GM13976 (cell line): ENCODE data around the gene MR1.

ENCODE experiments used
- DNase-seq: peaks from one replicate; pipeline ENCODE4 v3.0.0; 2012; ENCODE audit warnings: low spot score
- in situ Hi-C: fragments of 300-500 bp; cut with MboI; formaldehyde crosslinking; loops from one replicate; pipeline ENCODE4 v1.12.0; 2022; ENCODE audit warnings: low sequenced_read_pairs, mixed read lengths, inconsistent platforms; ENCODE audit not compliant: unreplicated experiment
- TF ChIP-seq, protein P1 (sequence below): IDR thresholded peaks from 2 replicates; pipeline ENCODE4 v1.5.1; 2012; ENCODE audit warnings: borderline replicate concordance, mild to moderate bottlenecking; ENCODE audit not compliant: insufficient read depth; ENCODE audit errors: extremely low read depth, missing control alignments, control extremely low read depth

Gene MR1

DNA sequence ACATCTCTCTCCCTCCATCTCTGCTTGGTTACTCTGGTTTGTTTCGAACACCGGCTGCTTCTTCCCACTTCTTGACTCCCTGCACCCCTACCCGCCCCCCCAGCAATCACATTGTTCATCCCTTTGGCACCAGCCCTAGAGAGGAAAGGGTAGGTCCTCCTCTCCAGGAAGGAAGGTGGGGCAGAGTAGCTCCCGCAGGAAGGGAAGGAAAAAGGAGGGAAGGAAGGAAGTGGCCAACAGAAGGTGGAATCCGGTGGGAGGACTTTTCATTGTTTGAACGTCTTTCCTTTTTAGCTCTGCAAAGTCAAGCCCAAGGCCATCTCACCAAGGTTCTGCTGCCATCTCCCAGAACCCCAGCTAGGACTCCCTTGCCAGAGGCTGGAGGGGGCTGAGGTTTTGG lies 72.7 kb downstream of the MR1 start:
- DNase-seq = no peak
- in situ Hi-C loops = no loop called here
- TF ChIP-seq, protein P1, sequence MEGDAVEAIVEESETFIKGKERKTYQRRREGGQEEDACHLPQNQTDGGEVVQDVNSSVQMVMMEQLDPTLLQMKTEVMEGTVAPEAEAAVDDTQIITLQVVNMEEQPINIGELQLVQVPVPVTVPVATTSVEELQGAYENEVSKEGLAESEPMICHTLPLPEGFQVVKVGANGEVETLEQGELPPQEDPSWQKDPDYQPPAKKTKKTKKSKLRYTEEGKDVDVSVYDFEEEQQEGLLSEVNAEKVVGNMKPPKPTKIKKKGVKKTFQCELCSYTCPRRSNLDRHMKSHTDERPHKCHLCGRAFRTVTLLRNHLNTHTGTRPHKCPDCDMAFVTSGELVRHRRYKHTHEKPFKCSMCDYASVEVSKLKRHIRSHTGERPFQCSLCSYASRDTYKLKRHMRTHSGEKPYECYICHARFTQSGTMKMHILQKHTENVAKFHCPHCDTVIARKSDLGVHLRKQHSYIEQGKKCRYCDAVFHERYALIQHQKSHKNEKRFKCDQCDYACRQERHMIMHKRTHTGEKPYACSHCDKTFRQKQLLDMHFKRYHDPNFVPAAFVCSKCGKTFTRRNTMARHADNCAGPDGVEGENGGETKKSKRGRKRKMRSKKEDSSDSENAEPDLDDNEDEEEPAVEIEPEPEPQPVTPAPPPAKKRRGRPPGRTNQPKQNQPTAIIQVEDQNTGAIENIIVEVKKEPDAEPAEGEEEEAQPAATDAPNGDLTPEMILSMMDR = no peak

DNA sequence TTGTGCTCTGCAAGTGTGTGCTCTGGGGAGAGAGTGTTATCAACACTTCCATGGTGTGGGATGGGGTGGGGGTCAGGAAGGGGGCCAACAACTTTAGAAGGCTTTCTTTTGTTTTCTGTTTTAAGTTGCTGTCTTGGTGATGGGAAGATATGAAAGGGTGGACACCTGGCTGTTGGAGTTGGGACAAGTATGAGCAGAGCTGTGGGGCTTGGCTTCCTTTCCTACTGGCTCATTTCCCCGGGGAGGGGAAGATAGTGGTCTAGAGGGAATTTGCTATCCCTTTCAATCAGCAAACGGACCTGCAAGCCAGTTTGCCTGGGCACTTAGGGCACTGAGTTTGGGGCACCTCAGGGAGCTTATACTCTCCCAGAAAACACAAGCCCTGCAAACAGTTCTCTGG lies 73.9 kb downstream of the MR1 start:
- TF ChIP-seq, protein P1 = no peak
- no peak for DNase-seq
- in situ Hi-C loops = no loop called here

DNA sequence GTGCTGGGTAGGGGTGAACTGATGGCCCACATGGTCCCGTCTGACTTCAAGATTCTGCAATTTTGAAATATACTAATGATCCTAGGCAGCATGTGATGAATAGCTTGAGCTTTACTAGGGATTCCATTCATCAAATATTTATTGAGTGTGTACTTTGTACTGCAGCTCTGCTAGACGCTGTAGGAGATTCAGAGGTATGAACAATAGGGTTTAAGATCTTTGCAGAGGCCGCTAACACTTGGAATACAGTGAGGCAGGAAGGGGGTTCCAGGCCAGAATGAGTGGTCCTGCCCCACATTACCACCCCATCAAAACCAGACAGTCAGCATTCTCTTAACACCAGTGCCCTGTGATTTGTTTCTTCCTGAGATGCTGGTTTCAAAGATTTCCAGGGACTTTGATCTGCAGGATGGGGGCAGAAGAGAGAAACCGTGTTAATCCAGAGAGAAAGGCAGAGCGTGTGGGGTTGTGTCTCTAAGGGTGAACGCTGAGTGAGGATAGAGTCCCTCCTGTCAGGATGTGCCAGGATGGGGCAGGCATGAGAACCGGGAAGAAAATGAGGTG lies 74.6 kb downstream of the MR1 start:
- no peak for DNase-seq
- TF ChIP-seq, protein P1 = no peak
- in situ Hi-C loops = no loop called here

DNA sequence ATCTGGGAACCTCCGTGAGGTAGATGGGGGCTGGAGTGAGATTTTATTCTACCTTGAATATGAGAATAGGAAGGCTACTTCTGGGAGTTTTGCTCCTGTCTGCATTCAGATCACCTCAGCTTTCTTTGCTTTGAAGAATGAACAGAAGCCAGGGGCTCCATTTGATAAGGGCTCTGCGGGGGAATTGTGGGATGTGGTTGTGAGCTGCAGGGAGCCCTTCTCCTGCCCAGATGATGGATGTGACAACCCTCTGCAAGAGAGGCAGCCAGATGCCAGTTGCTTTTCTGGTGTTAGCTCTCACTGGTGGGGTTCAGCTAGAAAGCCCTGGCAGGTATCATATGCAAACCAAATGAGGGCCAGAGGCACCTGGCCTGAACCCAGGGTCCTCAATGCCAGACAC lies 76.2 kb downstream of the MR1 start:
- no peak for DNase-seq
- in situ Hi-C loops = no loop called here
- TF ChIP-seq, protein P1 = no peak
